HG02885 (cell line): ENCODE measurements around the gene TGM6.

Experiments used
- ATAC-seq: cut with Tn5 transposase; IDR thresholded peaks from one replicate; pipeline ENCODE4 v1.9.1; 2021; ENCODE audit warnings: mild to moderate bottlenecking; ENCODE audit not compliant: unreplicated experiment, poor library complexity

TGM6 gene

GRCh38 chr20:2380601-2381000 is at the start of gene TGM6:
TGM6 (plus strand) TSS chr20:2380901; CDS start chr20:2380969, 68 bp downstream.
- ATAC-seq: no peak

GRCh38 chr20:2331106-2331505 is 49.6 kb upstream of the TGM6 start:
- no peak for ATAC-seq

GRCh38 chr20:2331901-2332565 is 48.7 kb upstream of the TGM6 start:
- ATAC-seq: no peak

GRCh38 chr20:2332711-2333110 is 48.0 kb upstream of the TGM6 start:
- ATAC-seq: no peak

- ATAC-seq: no peak
Observed at GRCh38 chr20:2333821-2334220, 46.9 kb upstream of the TGM6 start.

GRCh38 chr20:2335096-2335870 is 45.4 kb upstream of the TGM6 start:
- no peak for ATAC-seq

- ATAC-seq: no peak
Observed at GRCh38 chr20:2336471-2336870, 44.2 kb upstream of the TGM6 start.

- no peak for ATAC-seq
Observed at GRCh38 chr20:2337142-2337541, 43.6 kb upstream of the TGM6 start.

GRCh38 chr20:2338411-2339066 is 42.2 kb upstream of the TGM6 start:
- ATAC-seq: no peak

GRCh38 chr20:2340136-2340535 is 40.6 kb upstream of the TGM6 start:
- no peak for ATAC-seq

GRCh38 chr20:2340823-2341222 is 39.9 kb upstream of the TGM6 start:
- no peak for ATAC-seq

- no peak for ATAC-seq
Observed at GRCh38 chr20:2341336-2341735, 39.4 kb upstream of the TGM6 start.

- ATAC-seq: no peak
Observed at GRCh38 chr20:2342243-2342642, 38.5 kb upstream of the TGM6 start.

- no peak for ATAC-seq
Observed at GRCh38 chr20:2346188-2346587, 34.5 kb upstream of the TGM6 start.

GRCh38 chr20:2348336-2348735 is 32.4 kb upstream of the TGM6 start:
- no peak for ATAC-seq

GRCh38 chr20:2349801-2350200 is 30.9 kb upstream of the TGM6 start:
- ATAC-seq: no peak

- no peak for ATAC-seq
Observed at GRCh38 chr20:2350606-2351005, 30.1 kb upstream of the TGM6 start.

GRCh38 chr20:2353231-2353630 is 27.5 kb upstream of the TGM6 start:
- ATAC-seq: no peak

GRCh38 chr20:2357114-2357513 is 23.6 kb upstream of the TGM6 start:
- no peak for ATAC-seq

- ATAC-seq: no peak
Observed at GRCh38 chr20:2358006-2358405, 22.7 kb upstream of the TGM6 start.

- no peak for ATAC-seq
Observed at GRCh38 chr20:2361035-2361593, 19.6 kb upstream of the TGM6 start.
